DMS153 treated with DMSO at 0.1 percent for 48 hours (cell line): ENCODE data around the gene TCEA2.
"Not testable (repeated sequence)": the region's sequence is repeated elsewhere in the genome, so short reads cannot be mapped to it uniquely, and the experiment has no call there.

Experiments used
- DNase-seq: peaks from one replicate; lab custom pipeline; 2025; ENCODE audit not compliant: unreplicated experiment; lab: John Stamatoyannopoulos, UW

TCEA2 gene

GRCh38 chr20:64106435-64106961, 43.5 kb downstream of the TCEA2 start:
- no peak for DNase-seq

GRCh38 chr20:64106981-64107735, 44.2 kb downstream of the TCEA2 start, which contains the start of gene NPBWR2:
Gene NPBWR2 (minus strand): TSS chr20:64107565. CDS start chr20:64106831, 734 bp downstream.
- DNase-seq = no peak

- DNase-seq = no peak
These were observed 44.9 kb downstream of the TCEA2 start for GRCh38 chr20:64107736-64108457.

- no peak for DNase-seq
These were observed 46.0 kb downstream of the TCEA2 start for GRCh38 chr20:64108731-64109681.

GRCh38 chr20:64109831-64110391, 46.9 kb downstream of the TCEA2 start:
- DNase-seq = no peak

- DNase-seq = no peak
These were observed 47.5 kb downstream of the TCEA2 start for GRCh38 chr20:64110411-64111068.

GRCh38 chr20:64111841-64112641, 49.0 kb downstream of the TCEA2 start:
- no peak for DNase-seq

- DNase-seq = no peak
These were observed 49.9 kb downstream of the TCEA2 start for GRCh38 chr20:64112691-64113443.

- DNase-seq = no peak
These were observed 50.4 kb downstream of the TCEA2 start for GRCh38 chr20:64113444-64113775.

- no peak for DNase-seq
These were observed 50.9 kb downstream of the TCEA2 start for GRCh38 chr20:64113796-64114355.

GRCh38 chr20:64114356-64114971, 51.5 kb downstream of the TCEA2 start:
- DNase-seq = no peak

GRCh38 chr20:64115171-64115911, 52.3 kb downstream of the TCEA2 start:
- DNase-seq = no peak

- DNase-seq = no peak
These were observed 53.0 kb downstream of the TCEA2 start for GRCh38 chr20:64116016-64116415.

- no peak for DNase-seq
These were observed 53.8 kb downstream of the TCEA2 start for GRCh38 chr20:64116541-64117431.

GRCh38 chr20:64117432-64117777, 54.4 kb downstream of the TCEA2 start:
- not testable (repeated sequence) for DNase-seq

GRCh38 chr20:64119301-64119680, 56.3 kb downstream of the TCEA2 start:
- DNase-seq = no peak
